Activated CD8-positive, alpha-beta memory T cell treated with anti-CD3 and anti-CD28 coated beads, Interleukin-2, amount 50 U/mL, for 48 hours (primary cell): ENCODE data around the gene NKD1.

Source experiments
- DNase-seq: peaks from one replicate; pipeline ENCODE4 v3.0.0-alpha.2; 2020

Gene NKD1, protein sequence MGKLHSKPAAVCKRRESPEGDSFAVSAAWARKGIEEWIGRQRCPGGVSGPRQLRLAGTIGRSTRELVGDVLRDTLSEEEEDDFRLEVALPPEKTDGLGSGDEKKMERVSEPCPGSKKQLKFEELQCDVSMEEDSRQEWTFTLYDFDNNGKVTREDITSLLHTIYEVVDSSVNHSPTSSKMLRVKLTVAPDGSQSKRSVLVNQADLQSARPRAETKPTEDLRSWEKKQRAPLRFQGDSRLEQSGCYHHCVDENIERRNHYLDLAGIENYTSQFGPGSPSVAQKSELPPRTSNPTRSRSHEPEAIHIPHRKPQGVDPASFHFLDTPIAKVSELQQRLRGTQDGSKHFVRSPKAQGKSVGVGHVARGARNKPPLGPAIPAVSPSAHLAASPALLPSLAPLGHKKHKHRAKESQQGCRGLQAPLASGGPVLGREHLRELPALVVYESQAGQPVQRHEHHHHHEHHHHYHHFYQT

DNA sequence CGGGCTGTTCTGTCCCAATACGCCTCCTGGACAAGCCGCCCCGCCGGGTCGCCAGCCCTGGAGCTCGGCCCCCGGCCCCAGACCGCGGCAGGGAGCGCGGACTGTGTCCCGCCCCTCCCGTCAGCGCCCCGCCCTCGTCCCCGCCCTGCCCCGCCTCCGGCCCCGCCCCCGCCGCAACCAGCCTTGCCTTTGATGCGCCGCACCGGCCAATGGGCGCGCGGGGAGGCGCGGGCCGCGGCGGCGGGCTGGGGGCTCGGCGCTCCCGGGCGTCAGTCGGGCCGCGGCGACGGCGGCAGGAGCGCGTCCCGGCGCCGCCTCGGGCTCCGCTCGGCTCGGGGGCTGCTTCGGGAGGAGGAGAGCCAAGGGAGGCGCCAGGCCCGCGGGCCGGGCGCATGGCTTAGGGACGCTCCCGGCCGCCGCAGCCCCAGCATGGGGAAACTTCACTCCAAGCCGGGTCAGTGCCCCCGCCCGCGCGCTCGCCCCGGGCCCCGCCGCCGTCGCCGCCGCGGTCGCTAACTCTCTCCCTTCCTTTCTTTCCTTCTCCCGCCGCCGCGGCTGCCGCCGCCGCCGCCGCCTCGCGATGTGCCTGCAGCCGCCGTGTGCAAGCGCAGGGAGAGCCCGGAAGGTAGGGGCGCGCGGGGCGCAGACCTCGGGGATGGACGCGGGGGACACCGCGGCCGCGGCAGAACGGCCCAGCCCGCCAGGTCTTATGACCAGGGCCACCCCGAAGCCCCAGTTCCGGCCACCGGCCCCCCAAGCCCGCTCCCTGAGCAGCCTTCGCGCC lies at the start of gene NKD1:
Gene NKD1 (plus strand): TSS at position 272 of the 784 bp plus-strand sequence. CDS start 158 bp downstream, at position 430.
- peak; percentile 89 for DNase-seq

DNA sequence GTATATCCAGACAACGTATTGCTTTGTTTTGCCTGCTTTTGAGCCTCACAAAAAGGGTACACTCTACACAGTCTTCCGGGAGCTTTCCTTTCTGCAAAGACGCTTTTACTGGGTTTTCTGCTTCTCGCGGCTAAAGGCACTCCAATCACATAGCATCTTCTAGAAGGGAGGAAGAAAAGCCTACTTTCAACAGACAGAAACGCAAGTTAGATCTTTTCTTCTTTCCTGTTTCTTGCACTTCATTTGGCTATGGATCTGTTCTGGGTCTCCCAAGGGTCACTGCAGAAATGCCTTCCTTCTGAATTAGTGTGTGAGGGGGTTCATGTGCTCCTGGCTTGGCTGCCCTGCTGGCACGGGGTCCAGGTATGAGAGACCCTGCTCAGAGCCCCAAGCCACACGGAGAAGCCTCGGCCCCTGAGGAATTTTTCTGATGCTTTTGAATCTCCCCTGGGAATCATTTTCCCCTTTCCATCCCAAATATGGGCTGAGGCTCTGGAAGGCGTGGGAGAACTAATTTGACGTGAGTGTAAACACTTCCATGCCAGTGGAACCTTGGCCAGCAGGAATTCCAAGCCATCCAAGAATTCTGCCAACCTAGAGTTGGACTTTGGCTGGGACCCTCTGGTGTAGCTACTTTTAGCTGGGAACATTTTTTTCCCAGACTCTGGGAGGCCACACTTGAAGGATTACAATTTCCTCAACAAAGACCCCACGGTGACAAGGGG lies 49.6 kb upstream of the NKD1 start:
- DNase-seq: no peak

DNA sequence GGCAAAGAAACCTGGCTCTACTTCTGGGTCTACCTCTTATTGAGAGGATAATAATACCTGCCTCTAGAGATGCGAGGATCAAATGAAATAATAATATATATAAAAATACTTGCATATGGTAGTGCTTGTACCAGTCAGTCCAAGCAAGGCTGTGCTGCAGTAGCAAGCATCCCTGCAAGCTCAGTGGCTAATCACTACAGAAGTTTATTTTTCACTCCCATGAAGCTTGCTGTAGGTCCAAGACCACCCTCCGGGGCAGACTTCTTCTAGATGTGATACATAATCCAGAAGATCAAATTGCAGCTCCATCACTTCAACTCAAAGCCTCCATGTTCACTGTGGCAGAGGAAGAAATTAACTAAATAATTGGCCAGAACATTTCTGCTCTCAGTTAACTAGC lies 48.9 kb upstream of the NKD1 start:
- peak; percentile 7 for DNase-seq

DNA sequence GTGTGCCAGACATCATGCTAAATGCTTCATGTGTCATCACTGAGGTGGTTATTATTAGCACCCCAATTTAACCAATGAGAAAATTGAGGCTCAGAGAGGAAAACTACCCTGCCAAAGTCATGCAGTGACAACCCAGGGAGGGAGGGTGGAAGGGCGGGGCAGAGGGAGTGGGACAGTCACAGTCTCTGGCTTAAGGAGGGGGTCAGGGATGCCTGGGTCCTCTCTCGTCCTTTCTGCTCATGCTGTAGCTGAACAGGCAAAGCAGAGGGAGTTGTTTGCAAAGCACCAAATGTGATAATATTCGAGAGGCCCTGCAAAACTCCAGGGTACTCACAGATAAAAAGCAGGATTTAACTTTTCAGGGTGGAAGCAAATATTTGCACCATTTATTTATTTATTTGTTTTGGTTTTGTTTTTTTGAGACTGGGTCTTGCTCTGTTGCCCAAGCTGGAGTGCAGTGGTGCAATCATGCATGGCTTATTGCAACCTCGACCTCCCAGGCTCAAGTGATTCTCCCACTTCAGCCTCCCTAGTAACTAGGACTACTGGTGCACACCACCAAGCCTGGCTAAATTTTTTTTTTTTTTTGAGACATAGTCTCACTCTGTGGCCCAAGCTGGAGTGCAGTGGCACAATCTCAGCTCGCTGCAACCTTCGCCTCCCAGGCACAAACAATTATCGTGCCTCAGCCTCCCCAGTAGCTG lies 47.9 kb upstream of the NKD1 start:
- DNase-seq: peak; percentile 12

DNA sequence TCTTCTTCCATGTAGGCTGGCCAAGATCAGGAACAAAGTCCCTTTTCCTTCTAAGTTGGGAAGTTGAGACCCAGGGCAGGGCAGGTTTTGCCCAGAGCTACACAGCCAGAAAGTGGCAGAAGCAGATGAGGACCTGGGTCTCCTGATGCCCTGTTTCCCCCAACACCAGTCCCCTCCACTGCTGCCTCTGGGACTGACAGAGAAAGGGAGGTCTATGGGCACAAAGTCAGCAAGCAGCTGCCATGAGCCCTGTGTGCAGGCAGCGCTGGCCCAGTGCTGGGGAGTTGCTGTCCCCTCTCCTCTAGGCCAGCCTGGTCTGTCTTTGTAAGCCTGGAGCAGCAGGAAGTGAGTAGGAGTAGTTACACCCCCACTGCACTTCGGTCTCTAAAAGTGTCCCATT lies 46.9 kb upstream of the NKD1 start:
- DNase-seq: peak; percentile 17

DNA sequence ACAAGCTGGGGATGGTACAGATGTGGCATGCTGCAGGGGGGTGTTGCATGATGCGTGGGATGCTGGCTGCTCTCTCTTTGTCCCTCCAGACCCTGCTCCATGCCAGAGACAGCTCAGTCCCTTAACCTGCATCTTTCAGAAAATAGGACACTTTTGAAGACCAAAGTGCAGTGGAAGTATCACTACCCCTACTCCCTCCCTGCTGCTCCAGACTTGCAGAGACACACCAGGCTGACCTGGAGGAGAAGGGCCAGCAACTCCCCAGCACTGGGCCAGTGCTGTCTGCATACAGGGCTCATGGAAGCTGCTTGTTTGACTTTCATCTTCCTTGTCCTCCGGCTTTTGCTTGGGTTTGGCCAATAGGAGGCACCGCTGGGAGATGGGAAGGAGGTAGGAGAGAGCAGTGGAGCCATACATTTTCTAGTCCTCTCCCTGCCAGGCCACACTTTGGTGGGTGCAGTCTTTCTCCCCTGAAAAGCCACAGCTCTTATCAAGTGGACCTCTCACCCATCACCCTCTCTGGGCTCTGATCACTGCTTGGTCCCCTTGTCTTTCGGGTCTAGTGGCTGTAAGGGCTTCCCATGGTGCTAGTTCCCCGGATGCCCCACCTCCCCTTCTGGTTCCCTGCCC lies 46.1 kb upstream of the NKD1 start:
- DNase-seq: peak; percentile 25

DNA sequence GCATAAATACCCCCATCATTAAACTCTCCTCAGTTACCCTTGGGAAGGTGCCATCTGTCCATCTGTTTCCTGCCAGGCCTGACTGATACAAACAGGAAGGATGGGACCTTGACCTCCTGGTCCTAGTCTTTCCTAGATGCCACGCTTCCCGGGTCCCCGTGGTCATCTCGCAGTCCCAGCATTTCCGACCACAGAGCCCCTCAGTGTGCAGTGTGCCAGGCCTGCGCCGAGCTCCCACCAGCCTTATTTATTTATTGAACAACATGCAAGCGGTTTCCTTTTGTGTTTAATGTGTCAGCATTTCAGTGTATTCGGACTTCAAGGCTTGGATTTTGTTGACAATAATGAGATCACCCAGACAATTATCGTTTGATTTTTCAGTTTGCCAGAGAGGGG lies 45.6 kb upstream of the NKD1 start:
- peak; percentile 18 for DNase-seq

DNA sequence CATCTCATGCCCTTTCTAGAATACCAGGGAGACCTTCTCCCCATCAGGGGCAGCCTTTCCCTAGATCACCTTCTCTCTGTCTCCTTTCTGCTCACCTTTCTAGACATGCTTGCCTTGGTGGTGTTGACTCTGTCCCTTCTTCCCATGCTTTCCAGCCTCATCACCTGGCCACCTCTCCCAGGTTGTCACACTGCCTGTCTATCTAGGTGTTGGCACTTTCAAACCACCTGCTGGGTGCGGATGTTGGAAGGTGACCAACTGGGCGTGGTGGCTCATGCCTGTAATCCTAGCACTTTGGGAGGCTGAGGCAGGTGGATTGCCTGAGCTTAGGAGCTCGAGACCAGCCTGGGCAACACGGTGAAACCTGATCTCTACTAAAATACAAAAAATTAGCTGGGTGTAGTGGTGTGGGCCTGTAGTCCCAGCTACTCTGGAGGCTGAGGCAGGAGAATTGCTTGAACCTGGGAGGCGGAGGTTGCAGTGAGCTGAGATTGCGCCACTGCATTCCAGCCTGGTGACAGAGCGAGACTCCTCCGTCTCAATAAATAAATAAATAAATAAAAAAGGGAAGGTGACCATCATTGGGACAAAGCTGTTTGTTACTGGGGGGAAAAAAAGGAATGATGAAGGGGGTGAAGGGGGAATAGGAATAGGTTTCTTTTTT lies 44.2 kb upstream of the NKD1 start:
- peak; percentile 28 for DNase-seq

DNA sequence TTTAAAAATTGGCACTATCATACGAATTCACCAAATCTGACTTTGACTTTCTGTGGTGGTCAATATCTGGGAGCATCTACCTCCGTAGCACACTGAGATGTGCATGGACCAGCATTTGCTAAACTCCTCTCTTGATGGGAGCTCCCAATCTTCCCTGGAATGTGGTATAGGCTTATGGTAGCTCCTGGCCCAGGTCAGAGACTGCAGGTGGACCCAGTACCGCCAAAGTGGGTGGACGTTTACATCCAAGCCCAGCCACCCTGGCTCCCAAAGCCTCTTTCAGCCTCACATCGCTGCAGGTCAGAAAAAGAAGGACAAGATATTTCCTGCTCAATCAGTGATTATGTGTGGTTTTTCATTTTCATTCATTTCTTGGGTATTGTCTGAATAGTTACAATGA lies 43.1 kb upstream of the NKD1 start:
- DNase-seq: peak; percentile 10

DNA sequence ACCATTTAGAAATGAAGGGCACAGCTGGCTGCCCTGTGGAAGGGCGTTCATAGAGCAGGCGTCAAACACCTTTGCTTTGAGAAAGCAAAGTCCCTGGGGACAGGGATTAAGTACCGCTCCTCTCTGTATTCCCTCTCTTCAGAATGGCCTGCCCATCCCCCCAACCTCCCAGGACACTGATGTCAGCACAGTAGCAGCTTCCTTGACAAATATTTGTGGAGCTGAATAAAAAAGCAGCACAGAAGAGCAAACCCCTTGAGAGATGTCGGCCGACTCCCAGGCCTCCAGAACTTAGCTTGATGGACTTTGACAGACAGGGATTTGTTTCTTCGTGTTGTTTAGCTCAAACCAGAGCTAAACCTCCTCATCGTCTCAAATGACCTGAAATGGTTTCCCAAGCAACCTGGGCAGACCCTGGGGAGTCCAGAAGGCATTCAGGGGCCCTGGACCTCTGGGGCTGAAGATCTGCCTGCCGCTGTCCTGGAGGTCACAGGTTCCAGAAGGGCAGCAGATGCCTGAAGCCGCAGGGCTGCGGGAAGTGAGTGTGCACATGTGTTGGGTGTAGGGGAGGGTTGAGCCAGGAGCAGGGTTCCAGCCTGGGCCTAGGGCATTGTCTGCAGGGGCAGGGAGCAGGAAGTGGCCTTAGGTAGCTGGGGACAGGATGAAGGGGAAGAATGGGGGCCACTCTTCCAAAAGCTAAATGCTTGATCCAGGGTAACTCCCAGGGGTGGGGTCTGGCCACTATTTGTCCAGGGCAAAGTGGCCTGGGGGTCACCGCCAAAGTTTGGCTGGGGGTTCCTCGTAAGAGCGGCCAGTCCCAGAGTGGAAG lies 42.3 kb upstream of the NKD1 start:
- DNase-seq: peak; percentile 25

DNA sequence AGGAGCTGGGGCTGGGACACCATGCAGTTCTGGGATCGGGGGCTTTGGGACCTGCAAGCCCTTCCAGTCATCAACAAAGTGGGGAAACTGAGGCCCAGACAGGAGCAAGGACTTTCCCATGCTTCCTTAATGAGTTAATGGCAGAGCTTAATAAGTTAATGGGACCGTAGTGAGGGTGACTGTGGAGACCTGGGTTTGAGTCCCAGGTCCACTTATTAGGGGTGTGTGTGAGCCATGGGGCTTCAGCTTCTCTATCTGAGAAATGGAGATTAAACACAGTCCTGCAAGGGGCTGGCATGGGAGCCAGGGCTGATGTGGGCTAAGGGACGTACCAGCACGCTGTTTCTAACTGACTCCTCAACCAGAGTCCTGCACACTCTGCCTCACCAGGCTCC lies 41.7 kb upstream of the NKD1 start:
- DNase-seq: peak; percentile 1

DNA sequence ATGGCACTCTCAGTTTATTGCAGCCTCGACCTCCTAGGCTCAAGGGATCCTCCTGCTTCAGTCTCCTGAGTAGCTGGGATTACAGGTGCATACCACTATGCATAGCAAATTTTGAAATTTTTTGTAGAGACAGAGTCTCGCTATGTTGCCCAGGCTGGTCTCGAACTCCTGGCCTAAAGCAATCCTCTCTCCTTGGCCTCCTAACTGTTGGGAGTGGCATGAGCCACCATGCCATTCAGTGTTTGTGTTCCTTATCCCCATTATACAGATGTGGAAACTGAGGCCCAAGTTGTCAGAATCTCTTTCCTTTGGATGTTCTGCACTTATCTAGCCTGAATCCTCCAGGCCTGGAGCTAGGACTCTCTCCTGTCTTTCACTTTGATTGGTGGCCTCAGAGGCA lies 40.8 kb upstream of the NKD1 start:
- DNase-seq: no peak

DNA sequence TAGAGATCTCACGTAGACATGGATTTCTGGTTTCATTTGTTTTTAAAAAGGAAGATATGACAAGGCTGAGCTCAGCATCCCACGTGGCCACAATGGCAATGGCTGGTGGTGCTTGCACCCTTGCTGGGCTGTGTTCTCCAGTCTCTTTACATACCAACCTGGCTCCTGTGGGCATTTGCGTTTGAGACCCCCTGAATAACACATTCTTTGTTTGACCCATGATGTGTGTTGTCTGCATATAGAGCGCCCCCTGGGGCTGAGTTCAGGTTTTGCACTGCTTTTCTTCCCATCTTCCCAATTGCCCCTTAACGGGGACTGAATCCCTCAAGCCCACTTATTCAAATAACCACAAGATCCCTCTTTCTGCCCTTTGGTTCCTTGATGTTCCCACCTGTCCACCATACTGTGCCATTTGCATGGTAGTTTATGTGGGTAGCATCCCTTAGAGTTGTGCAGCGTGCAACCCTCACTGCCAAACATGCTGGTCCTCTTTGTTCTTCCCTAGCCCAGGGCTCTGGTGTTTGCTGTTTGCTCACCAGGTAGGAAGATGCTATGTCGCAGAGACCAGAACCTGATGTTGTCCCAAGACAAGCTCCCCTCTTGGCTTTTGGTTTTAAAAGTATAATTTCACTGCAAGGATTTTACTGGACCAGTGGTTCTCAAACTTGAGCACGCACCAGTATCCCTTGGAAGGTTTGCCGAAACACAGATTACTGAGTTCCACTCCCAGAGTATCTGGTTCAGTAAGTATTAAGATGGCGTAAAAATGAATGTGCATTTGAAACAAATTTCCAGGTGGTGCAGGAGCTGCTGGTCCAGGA lies 38.5 kb upstream of the NKD1 start:
- peak; percentile 77 for DNase-seq

DNA sequence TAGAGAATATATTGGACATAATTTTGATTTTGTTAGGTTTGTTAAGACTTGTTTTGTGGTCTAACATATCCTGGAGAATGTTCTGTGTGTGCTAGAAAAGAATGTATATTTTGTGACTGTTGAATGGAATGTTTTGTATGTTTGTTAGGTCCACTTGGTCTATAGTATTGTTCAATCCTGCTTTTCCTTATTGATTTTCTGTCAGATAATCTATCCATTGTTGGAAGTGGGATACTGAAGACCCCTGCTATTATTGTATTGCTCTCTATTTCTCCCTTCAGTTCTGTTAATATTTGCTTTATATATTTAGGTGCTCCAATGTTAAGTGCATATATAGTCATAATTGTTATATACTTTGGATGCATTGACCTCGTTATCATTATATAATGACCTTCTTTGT lies 33.0 kb upstream of the NKD1 start:
- DNase-seq: no peak

DNA sequence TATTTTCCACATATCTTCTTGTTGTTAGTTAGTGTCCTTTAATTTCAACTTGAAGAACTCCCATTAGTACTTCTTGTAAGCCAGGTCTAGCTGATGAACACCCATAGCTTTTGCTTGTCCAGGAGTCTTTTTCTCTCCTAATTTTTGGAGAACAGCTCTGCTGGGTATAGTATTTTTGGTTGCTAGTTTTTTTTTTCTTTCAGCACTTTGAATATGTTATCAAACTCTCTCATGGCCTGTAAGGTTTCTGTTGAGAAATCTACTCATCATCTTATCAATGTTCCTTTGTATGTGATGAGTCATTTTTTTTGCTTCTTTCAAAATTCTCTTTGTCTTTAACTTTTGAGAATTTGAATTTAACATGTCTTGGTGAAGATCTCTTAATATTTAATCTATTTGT lies 31.8 kb upstream of the NKD1 start:
- no peak for DNase-seq

DNA sequence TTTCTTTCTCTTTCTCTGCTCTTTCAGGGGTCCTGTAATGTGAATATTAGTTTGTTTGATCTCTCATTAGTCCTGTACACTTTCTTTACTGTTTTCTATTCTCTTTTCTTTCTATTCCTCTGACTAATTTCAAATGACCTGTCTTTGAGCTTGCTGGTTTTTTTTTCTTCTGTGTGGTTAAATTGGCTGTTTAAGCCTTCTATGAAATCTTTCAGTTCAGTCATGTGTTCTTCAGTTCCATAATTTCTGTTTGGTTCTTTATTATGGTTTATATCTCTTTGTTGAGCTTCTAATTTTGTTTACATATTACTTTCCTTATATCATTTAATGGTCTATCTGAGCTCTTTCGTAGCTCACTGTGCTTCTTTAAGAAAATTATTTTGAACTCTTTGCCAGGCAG lies 31.3 kb upstream of the NKD1 start:
- no peak for DNase-seq

DNA sequence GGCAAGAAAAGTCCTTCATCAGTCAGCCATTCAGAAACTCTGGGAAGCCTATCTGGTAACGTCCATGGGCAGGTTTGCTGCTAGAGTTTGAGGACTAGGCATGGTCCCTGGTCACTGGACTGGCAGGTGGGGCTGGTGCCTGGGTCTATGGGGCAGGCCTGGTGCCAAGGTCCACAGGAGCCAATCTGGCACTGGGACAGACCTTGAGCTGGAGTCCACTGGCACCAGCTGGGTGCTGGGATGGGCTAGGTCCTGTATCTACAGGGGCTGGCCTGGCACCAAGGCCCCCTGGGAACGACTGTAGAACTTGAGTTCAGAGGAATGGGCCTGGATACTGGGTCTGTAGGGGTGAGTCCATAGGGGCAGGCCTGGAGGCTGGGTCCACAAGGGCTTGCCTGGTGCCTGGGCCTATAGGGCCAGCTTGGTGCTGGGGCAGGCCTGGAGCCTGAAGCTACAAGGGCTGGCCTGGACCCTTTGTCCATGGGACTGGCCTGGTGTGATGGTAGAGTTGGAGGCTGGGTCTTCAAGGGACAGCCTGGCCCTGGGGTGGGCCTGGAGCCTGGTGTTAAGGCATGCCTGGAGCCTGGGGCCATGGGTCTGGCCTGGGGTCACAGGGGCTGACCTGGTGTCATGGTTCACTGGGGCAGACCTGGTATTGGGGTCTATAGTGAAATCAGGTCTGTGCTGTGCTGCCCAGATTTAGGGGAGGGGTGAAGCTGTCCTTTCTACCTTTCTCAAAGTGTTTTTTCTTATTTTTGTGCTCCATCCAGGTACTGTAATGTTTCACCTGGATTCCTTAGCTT lies 30.5 kb upstream of the NKD1 start:
- no peak for DNase-seq

DNA sequence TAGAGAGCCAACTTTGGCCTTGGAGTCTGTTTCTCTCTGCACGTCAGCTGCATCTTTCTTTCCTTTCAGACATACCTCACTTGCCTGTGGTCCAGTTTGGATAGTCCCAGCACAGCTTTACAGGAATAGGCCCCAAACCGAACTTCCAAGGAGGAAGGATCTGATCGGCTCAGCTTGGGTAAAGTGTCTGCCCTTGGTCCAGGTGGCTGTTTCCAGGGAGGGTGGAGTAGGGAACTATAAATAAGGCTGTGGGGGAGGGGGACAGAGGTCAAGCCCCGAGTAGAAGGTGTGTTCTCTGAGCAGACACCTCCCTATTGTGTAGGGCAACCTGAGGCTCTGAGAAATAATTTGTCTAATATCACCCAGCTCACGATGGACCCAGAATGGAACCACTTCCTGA lies 29.2 kb upstream of the NKD1 start:
- DNase-seq: no peak

DNA sequence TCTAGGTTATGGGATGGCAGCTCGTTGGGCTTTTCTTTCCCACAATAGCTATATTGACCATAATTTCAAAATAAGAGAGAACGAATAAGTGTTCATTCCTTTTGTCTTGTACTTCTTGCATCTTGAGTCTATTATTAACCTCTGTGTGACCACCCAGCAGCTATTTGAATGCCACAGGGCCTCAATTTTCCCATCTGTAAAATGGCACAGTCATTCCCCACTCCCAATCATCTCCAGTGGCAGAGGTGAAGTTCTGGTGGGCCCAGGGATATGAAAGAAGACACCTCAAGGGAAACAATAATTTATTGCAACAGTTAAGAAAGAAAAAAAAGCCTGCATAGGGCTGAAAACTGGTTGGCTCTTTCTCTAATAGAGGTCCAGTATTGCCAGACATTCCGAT lies 28.6 kb upstream of the NKD1 start:
- DNase-seq: no peak
